Measurements from ENCODE around the gene STK38L. TPM values are rescaled to one million over a fixed set of nuclear protein-coding genes. Genes with fewer than 3 reads are reported as not detected.

STK38L gene
- total and polyA plus RNA-seq, 10 of the 15 experiments (the other 5 are each of a cell fraction or from before 2014, with no cell fraction given), result 43.0 to 154 (median 115) TPM

DNA sequence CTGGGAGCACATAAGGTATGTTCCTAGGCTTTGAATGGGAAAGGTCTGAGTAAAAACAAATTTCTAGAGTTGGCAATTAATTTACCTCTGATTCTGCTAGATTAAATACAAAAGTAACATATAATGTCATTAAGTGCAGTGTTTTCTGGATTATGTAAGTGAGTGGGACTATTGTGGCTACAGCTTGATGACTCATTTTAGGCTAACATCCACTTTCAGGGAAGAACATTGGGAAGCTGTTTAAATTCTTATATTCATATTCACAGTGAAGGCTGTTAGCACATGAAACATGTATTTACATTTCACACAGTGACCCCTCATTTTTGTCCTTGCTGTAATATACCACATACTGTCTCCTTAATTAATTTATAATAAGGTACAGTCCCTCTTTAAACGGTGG lies 75.3 kb downstream of the STK38L start:
- H4K20me1 ChIP-seq (ENCODE audit: control insufficient read depth, insufficient read depth), result no peaks in the 10 kb centered on the region
- FAIRE-seq (no peak), ATAC-seq (no peak), DNase-seq (ENCODE audit: low read depth, low spot score) (no peak)
- H3K4me3 ChIP-seq, result no peak overlapping the region
- in situ Hi-C loops (cut with MboI) (no loop called here), intact Hi-C loops (cut with micrococcal nuclease; ENCODE audit: unreplicated experiment) (no loop called here)
- no peak overlapping the region for H3K9ac ChIP-seq (ENCODE audit: control insufficient read depth, insufficient read depth, low read length)
- no peak overlapping the region for H3K4me2 ChIP-seq (ENCODE audit: control insufficient read depth, insufficient read depth)
- RAD21 ChIA-PET (ENCODE audit: unreplicated experiment), result interaction anchor here (1.7 to 8.8 kb wide), 2 partner anchors 12 kb away, joined by 10 to 64 read pairs; no protein-coding TSS in a partner anchor
- no peak overlapping the region for H2AFZ ChIP-seq (ENCODE audit: control insufficient read depth, low read depth, low read length)
- H3K27ac ChIP-seq (ENCODE audit: control insufficient read depth, insufficient read depth), result no peak overlapping the region
- POLR2A ChIA-PET, result no interaction called here
- SMC1A ChIA-PET (ENCODE audit: uncharacterized antibody, unreplicated experiment), result interaction anchor here (1.2 to 20.9 kb wide), 5 partner anchors 11 to 70 kb away, joined by 4 to 207 read pairs (median 5); no protein-coding TSS in a partner anchor
- no peaks in the 10 kb centered on the region for H3K79me2 ChIP-seq (ENCODE audit: control insufficient read depth, insufficient read depth, low read length)
- CTCF ChIA-PET, result interaction anchor here (1.6 to 2.1 kb wide), 2 partner anchors 8 to 65 kb away, joined by 6 read pairs; no protein-coding TSS in a partner anchor
- H3K4me1 ChIP-seq (ENCODE audit: control insufficient read depth, insufficient read depth, low read length), result no peaks in the 10 kb centered on the region
- no TSS peak for BruUV-seq (replicated peaks)
- peaks cover 6 to 28% of the 10 kb centered on the region in 2 experiments for H3K36me3 ChIP-seq (ENCODE audit: control insufficient read depth in 2 of 2, insufficient read depth in 2 of 2, low read length in 1 of 2)
- H3K9me3 ChIP-seq (replicated peaks; ENCODE audit: control insufficient read depth, insufficient read depth, low read length), result no peaks in the 10 kb centered on the region
- 50% methylated on average over 1 of the region's 1 CpG for WGBS (ENCODE audit: insufficient coverage, insufficient replicate concordance, low lambda C conversion rate, missing lambda C conversion rate)
- no peaks in the 10 kb centered on the region for H3K27me3 ChIP-seq (replicated peaks in 1 of 2; ENCODE audit: control insufficient read depth in 2 of 2, insufficient read depth in 2 of 2, low read length in 1 of 2)
- no peak for TF ChIP-seq HDGF (IDR thresholded peaks at IDR 0.05)
- no peak for TF ChIP-seq ATF7 (IDR thresholded peaks at IDR 0.05; ENCODE audit: low read depth)
- no peak for TF ChIP-seq JUNB (IDR thresholded peaks at IDR 0.05)
- no peak for TF ChIP-seq SIX5 (IDR thresholded peaks at IDR 0.05; ENCODE audit: low read depth, low read length, severe bottlenecking)
- TF ChIP-seq, protein P1, sequence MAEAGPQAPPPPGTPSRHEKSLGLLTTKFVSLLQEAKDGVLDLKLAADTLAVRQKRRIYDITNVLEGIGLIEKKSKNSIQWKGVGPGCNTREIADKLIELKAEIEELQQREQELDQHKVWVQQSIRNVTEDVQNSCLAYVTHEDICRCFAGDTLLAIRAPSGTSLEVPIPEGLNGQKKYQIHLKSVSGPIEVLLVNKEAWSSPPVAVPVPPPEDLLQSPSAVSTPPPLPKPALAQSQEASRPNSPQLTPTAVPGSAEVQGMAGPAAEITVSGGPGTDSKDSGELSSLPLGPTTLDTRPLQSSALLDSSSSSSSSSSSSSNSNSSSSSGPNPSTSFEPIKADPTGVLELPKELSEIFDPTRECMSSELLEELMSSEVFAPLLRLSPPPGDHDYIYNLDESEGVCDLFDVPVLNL (IDR thresholded peaks at IDR 0.05; ENCODE audit: low read depth, low read length), result no peak
- TF ChIP-seq NR2F1 (conservative IDR thresholded peaks at IDR 0.05), result no peak
- TF ChIP-seq, protein P2, sequence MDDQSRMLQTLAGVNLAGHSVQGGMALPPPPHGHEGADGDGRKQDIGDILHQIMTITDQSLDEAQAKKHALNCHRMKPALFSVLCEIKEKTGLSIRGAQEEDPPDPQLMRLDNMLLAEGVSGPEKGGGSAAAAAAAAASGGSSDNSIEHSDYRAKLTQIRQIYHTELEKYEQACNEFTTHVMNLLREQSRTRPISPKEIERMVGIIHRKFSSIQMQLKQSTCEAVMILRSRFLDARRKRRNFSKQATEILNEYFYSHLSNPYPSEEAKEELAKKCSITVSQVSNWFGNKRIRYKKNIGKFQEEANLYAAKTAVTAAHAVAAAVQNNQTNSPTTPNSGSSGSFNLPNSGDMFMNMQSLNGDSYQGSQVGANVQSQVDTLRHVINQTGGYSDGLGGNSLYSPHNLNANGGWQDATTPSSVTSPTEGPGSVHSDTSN (IDR thresholded peaks at IDR 0.05; ENCODE audit: insufficient replicate concordance, low read depth, low read length), result no peak
- no peak for TF ChIP-seq MYC (IDR thresholded peaks at IDR 0.05; ENCODE audit: insufficient read depth, insufficient read length, insufficient replicate concordance, low read length, severe bottlenecking)
- no peak for TF ChIP-seq KAT2A (conservative IDR thresholded peaks at IDR 0.05; ENCODE audit: control insufficient read depth, low read depth, low read length)
- TF ChIP-seq STAT3 (IDR thresholded peaks at IDR 0.05; ENCODE audit: low read depth, low read length), result no peak
- TF ChIP-seq, protein P3, sequence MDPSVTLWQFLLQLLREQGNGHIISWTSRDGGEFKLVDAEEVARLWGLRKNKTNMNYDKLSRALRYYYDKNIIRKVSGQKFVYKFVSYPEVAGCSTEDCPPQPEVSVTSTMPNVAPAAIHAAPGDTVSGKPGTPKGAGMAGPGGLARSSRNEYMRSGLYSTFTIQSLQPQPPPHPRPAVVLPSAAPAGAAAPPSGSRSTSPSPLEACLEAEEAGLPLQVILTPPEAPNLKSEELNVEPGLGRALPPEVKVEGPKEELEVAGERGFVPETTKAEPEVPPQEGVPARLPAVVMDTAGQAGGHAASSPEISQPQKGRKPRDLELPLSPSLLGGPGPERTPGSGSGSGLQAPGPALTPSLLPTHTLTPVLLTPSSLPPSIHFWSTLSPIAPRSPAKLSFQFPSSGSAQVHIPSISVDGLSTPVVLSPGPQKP (IDR thresholded peaks at IDR 0.05; ENCODE audit: low read depth, low read length), result no peak
- no peak for TF ChIP-seq RFX5 (IDR thresholded peaks at IDR 0.05; ENCODE audit: low read depth, low read length)
- TF ChIP-seq CUX1 (IDR thresholded peaks at IDR 0.05; ENCODE audit: insufficient replicate concordance, low read depth, low read length), result no peak
- TF ChIP-seq SREBF2 (IDR thresholded peaks at IDR 0.05; ENCODE audit: low read length), result no peak
- no peak for TF ChIP-seq RBBP5 (conservative IDR thresholded peaks at IDR 0.05)
- no peak for TF ChIP-seq EP300 (IDR thresholded peaks at IDR 0.05; ENCODE audit: borderline replicate concordance in 1 of 2, control insufficient read depth in 1 of 2, low read depth in 2 of 2, low read length in 2 of 2)
- no peak for TF ChIP-seq FOS (IDR thresholded peaks at IDR 0.05; ENCODE audit: borderline replicate concordance, extremely low read depth, insufficient read length)

Data from GM12878 (cell line).